Fibroblast of skin of left quadriceps (primary cell): ENCODE data around the gene KIAA1217.

Experiments used
- DNase-seq, 2 experiments: peaks; one replicate each; pipeline ENCODE4 v3.0.0-alpha.2; 2013; ENCODE audit warnings: low read depth in 2 of 2

The KIAA1217 gene

DNA sequence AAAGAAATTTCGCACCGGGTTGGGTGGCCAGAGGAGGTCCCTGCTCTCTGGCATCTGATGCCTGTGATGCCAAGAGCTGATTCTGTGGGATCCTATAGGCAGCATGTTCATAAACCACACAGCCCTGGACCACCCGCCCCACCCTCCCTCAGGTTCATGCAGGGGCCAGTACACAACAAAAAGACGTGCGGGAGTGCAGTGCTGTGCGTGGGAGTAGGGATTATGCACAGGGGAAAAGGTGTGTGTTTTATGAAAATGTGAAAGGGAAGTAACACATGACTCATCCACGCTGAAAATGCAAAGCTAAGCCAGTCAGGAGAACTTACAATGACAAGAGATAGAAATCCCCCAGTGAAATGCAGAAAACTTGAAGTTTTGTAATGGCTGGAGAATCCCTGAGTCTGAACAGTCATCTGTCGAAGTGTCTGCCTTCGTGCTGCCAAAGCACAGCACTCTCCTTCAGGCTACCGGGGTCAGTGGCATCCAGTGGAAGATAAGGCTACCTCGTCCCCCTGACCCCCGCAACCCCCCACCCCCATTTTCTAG is 1.1 kb downstream of the KIAA1217 start:
- DNase-seq: peak in 1 of 2 experiments; percentile 42

DNA sequence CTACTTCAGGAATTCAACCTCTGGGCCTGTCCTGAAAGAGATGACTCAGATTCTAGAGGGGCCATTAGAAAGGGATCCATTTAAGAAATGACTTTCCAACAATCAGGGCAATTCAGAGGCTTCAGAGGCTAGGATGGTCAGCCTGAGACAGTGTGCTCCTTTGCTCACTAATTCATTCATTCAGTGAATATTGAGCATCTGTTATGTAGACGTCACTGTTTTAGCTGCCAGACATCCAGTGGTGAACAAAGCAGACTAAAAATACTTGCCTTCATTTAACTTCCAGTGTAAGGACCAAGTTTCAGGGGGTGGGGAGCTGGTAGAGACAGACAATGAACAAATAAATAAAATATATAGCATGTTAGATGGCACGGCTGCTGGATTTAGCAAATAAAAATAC is 1.6 kb downstream of the KIAA1217 start:
- DNase-seq: no peak

DNA sequence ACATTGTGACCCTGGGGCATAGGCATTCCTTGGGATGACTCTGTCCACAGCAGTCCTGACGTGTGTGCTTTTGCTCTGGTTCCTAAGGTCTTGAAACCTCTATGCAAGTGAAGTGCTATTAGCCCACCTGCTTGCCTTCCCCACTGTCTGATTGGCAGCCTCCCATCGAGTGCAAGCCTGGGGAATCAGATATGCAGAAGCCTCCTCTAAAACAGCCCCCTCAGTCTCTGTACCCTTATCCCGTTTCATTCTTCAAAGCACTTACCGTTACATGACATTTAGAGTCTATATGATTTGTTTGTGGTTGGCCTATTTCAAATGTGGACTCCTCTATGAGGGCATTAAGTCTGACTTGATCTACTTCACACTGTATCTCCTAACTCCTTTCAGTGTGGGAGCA is 4.3 kb downstream of the KIAA1217 start:
- no peak for DNase-seq

DNA sequence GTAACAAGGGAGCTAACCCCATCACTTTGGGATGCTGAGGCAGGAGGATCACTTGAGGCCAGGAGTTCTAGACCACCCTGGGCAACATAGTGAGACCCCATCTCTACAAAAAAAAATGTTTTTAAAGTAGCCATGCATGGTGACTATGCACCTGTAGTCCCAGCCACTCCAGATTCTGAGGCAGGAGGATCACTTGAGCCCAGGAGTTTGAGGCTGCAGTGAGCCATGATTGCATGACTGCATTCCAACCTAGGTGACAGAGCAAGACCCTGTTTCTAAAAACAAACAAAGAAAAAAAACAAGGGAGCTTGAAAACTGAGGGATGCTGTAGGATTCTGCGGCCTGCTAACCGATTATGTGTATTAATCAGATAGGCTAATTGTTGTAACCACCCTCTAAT is 4.9 kb downstream of the KIAA1217 start:
- no peak for DNase-seq

DNA sequence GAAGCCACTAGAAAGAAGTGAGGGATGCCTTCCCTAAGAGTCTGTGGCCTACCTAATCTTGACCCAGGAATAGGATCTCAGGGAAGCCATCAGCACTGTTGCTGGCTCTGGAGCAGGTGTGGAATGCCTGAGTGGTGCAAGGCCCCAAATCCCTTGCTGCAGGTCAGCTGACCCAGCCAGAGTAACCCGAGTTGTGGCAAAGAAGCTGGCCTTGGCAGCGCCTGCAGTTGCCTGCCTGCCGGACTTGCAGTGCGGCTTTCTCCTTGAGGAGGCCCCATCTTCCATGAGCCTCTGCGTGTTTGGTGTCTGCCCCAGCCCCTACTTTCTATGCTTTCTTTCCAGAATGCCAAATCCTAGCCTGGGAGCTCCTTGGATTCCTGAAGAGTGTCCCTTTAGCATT is 5.8 kb downstream of the KIAA1217 start:
- DNase-seq: no peak

DNA sequence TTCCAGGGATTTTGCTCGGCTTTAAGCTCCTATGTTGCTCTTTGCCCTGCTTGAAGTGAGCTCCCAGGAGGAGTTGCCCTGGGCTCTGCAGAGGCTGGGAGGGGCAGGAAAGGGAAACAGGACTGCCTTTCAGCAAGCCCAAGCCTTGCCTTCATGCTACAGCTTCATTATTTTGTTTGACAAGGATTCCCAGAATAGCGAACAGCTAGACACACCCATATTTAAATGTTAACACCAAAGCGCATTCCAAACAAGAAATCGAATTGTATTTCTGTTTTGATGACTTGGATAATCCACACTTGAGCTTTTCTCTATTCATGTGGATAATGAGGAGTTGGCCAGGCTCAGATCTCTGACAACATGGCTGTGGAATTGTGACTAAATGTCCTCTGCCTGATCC is 6.3 kb downstream of the KIAA1217 start:
- no peak for DNase-seq

DNA sequence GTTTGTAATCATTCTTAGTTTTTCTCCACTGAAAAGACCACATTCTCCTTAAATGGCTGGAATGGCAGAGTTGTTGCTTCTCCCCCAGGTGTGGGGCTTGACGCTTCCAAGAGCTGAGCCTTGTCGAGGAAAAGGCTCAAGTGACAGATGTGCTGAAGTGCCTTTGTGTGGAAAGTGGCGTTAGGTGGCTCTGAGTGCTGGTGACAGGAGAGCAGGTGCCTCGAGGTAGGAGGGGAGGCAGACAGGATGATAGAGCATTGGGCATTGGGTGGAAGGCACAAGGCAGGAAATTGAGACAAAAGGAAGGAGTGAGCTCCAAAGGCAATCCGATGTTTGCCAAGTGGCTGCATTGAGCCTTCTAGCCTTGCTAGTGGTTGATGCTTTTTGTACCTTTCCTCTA is 6.7 kb downstream of the KIAA1217 start:
- DNase-seq: no peak

DNA sequence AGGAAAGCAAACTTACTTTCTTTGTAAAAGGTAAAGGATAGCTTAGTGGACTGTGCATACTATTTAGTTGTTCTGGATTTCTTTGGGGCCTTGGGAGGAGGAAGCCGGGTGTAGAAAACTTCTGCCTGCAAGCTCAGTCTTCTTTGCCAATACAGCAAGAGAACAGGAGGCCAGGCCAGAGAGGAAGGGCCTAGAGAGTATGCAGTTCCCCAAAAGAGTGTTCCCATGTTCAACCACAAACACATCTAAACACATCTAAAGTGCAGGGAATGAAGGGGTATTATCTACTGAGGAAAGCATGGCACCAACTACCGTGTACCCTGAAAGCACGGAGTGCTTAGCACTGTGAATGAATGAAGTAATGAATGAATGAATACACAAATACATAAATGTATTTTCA is 11.0 kb downstream of the KIAA1217 start:
- DNase-seq: no peak

DNA sequence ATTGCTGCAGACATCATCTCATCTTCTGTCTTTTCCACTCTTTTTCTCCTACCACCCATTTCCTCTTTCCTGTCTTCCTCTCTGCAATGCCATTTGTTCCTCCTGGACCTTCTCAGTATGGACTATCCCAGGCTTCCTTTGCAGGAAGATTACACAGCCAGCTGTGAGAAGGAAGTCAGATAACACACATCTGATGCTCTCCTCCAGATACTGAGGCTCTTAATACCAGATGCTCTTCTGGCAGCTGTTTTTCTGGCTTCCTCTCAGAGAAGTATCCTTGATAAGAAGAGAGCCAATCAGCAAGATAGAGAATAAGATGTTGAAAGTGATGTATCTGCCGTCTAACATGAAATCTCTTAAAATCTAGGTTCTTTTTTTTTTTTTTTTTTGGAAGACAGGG is 14.4 kb downstream of the KIAA1217 start:
- no peak for DNase-seq

DNA sequence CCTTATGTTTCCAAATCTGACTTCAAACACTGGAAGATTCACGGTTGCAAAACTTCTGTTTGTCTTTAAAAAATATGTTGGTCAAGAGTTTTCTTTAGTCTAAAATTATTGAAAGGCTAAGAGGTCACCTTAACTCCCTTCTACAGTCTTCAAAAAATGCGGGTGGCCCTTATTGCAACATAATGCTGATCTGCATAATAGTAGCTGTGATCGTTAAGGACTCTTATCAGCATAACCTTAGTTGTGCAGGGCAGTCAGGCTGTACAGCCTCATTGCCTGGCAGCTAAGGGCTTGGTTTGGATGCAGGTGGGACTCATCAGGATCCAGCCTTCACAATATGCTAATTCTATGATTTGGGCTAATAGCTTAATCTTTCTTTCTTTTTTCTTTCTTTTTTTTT is 15.0 kb downstream of the KIAA1217 start:
- DNase-seq: no peak

DNA sequence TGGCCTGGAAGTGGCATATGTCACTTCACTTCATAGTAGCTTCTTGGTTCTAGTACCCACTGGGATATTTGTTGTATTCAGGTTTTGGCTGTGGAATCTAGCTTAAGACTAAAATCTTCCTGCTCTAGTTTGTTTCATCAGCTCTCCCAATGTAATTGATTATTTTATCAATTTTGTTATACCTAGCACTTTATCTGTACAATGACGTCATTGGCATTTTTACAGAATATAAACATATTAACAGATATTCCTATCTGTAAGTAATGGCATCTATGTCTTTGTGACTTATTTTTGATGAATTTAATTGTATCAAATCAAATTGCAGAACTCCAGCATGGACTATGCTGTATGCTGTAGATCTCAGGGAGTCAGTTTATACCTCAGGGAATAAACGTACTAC is 19.7 kb downstream of the KIAA1217 start:
- DNase-seq: no peak

DNA sequence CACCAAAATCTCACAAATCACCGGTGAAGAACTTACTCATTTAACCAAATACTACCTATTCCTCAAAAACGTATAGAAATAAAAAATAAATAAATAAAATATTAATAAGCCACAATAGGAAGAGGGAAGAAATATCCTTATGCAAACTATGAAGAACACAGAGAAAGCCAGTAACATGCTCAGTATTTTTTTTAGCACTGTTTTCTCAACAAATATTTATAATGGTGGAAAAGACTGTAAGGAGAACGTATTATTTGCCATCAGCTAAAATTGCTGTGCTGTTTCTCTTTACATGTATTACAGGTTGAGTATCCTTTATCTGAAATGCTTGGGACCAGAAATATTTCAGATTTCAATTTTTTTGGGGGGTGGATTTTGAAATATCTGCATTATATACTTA is 21.0 kb downstream of the KIAA1217 start:
- DNase-seq: no peak

DNA sequence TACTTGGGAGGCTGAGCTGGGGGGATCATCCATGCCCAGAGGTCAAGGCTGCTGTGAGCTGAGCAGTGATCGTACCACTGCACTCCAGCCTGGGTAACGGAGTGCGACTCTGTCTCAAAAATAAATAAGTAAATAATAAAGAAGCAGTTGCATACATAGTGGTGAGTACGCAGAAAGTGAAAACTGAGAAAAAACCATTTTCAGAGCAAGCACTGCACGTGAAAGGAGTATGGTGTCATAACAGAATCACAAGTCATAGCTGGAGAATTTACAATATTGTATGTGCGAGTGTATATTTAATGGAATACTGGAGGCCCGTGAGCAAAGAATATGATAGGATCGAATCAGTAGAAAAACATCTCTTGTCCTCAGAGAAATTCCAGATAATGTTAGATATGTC is 22.3 kb downstream of the KIAA1217 start:
- no peak for DNase-seq

DNA sequence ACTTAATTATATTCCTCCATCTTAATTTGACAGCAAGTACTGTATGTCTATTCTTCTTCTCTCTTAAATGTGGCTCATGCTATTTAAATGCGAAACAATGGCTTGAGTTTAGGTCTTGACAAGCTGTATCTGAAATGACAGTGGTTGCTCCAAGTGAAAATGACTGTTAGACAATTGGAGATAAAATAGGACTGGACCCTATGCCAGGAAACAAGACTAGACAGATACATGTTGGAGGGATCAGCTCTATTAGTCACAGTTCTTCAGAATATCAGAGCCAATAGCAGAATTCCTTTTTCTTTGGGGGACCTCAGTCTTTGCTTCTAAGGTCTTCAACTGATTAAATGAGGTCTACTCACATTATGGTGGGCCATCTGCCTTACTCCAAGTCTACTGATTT is 25.8 kb downstream of the KIAA1217 start:
- no peak for DNase-seq

DNA sequence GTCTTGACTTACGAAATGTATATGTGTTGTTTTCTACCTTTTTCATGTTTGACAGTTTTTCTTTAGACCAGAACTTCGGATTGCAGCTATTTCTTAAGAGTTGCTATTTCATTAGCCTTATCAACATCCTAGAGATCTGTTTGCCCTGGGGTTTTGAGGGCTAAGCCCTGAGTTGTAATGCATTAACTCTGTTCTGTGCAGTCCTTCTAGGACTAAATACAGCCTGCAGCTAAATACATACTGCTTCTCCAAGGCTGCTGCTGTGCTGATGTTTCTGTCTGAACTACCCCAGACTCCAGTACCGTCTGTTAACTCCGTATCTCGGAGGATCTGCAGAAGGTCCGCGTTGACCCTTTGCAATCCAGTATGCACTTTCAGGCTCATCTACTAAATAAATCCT is 26.5 kb downstream of the KIAA1217 start:
- no peak for DNase-seq

DNA sequence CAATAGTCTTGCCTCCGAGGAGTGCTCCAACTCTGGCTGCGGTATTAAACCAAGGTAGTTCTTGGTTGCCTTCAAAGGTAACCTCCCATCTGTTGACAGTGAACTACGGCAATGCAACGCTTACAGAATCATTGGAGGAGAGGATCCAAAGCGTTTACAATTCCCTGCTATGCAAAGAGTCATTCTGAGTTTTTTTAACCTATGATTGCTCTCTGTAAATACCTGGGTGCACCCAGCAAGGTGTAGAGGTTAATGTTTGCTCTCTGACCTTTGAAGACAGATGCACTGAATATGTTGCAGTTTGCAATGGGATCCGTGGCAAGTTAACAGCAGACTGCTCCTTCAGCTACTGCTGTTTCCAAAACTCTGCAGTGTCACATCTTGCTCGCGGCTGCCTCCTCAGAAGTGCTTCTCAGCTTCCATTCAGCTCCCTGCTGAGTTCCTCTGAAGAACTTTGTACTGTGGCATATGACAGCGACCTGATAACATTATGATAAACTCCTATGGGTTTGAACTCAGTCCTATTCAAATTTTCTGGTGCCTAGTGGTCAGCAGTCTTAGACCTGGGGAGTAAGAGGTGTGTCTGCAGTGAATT is 29.0 kb downstream of the KIAA1217 start:
- DNase-seq: no peak

DNA sequence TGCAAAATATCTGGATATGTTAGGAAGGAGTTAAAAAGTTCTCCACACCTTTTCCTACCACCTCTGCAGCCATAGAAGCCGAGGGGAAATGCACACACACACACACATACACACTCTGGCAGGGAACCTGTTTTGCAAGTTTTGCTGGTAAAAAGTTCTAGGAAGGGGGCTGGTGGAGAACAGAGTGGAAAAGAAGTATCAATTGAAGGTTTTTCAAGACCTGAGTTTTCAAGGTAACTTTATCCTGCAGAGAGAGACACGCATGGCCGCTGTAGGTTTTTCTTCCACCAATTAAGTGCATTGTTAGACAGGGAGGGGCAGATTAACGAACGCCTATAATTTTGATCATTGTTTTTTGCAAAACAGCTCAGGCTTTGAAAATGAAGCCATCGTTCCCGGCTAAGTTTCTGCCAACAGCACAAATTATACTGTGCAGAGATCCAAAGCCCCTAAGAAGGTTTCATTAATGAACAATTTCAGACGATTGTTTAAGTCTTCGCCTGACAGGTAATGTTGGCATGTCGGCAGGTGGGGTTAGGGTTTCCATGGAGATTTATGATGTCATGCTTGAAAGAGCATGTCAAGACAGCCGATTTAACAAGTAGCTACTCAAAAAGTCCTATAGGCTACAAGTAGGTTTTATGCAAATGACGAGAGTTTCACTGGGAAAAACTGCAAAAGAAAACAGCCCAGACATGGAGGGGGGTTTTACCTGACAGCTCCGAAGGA is 29.7 kb downstream of the KIAA1217 start:
- no peak for DNase-seq

DNA sequence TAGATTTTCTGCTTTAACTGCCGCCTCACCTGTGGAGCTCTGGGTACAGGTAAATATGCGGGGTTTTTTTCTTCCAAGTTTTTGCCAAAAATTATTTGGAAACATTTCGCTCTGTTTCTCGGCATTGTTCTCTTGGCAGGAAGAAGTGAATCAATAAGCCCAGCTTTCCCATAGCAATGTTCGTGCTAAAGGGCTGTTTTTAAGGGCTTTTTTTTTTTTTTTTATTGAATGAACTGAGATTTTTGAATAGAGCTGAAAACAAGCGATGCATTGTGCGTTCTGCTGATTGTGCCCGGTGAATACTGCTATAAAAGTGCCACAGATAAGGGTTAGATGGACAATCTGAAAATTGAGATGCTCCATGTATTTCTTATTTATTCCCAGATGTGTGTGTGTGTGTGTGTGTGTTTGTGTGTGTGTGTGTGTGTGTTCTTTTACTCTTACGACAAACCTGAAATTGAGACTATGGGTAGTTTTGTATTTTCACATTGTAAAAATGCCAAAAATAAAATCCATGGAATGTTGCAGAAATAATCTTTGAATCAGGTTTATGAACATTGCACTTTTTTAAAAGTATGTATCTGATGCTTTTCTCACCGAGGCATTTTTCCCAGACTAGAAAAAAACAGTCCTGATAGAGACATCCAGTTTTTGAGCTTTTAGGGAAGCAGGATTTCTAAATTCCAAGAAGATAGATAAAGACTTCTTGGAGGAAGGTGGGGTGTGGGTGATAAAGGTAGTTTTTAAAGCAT is 30.5 kb downstream of the KIAA1217 start:
- DNase-seq: no peak

DNA sequence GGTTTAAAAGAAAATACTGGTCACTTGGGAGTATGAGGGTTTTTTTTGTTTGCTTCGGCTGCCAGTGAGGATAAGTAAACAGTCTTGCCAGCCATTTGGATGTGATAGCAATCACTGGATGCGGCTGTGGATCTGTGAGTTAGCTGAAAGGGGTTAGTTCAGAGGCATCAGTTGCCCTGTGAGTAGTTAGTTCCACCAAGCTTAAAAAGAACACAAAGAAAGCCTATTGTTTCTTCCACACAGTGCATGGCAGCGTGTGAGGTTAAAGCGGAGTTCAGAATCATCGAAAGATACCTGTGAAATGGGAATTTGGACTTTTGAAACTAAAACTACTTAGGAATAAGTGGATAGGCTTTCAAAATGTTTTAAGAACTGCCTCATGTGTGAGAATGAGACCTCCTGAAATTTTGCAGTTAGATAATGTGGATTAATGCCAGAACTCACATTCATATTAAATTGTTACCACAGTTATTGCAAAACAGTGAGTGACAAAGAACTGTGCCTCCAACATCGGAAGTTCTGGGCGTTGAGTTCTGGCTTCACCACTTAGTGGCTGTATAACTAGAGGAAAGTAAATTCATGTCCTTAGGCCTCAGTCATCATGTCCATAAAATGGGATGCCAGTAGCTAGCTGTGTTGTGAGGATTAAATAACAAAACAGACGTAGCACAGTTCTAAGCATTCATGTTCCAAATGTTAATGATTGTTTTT is 31.3 kb downstream of the KIAA1217 start:
- peak in 1 of 2 experiments; percentile 12 for DNase-seq

DNA sequence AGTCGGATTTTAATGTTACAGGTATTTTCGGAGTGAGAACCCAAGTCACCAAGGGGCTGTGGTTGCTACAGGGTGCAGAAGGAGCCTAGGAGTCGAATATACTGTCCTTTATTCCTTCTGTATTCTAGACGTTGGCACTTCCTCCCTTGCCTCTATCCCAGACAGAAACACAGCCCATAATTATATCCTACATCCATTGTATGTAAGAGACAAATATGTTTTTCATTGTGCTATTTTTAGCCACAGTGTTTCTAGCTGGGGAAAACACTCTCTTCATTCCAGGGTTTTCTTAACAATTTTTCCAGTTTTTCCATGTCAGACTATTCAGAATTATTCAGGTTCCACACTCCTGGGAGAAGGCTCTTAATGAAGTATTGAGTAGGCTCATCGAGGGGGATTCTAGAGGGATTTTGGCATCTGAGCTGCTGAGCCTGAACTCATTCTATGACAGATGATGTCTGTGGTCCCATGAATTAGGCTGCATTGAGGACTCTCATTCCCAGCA is 32.6 kb downstream of the KIAA1217 start:
- no peak for DNase-seq

DNA sequence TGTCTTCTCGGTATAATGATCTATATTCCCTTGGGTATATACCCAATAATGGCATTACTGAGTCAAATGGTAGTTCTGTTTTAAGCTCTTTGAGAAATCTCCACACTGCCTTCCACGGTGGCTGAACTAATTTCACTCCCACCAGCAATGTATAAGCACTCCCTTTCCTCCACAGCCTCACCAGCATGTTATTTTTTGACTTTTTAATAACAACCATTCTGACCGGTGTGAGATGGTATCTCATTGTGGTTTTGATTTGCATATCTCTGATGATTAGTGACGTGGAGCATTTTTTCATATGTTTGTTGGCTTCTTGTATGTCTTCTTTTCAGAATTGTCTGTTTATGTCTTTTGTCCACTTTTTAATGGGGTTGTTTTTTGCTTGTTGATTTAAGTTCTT is 33.6 kb downstream of the KIAA1217 start:
- no peak for DNase-seq

DNA sequence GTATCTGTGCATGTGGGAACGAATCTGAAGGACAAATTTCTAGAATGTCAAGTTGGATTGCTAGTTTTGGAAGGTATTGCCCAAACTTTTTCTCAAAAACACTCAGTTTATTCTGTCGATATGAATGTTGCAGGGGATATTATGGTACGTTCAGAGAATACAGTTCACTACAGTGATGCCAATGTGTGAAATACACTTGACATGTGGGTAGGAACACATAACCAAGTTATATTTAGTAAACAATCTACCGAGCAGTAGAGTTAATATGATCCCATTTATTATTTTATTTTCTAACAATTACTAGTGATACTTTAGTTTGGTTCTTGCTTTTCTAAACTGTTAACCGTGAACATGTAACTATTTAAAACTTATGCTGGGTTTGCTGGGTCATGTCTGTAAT is 37.4 kb downstream of the KIAA1217 start:
- DNase-seq: no peak
